GM21717 (cell line): Measurements from ENCODE around the gene RAB40B.
A peak's percentile ranks its signal among the peaks of the same experiment; 100 is the strongest.
"Not testable (repeated sequence)": the region's sequence is repeated elsewhere in the genome, so short reads cannot be mapped to it uniquely, and the experiment has no call there.

Experiments
- ATAC-seq: cut with Tn5 transposase; IDR thresholded peaks from one replicate; pipeline ENCODE4 v1.9.1; 2021; ENCODE audit warnings: mild to moderate bottlenecking, moderate library complexity; ENCODE audit not compliant: unreplicated experiment

Gene RAB40B

GRCh38 chr17:82654611-82655010 lies 43.9 kb downstream of the RAB40B start:
- not testable (repeated sequence) for ATAC-seq

DNA sequence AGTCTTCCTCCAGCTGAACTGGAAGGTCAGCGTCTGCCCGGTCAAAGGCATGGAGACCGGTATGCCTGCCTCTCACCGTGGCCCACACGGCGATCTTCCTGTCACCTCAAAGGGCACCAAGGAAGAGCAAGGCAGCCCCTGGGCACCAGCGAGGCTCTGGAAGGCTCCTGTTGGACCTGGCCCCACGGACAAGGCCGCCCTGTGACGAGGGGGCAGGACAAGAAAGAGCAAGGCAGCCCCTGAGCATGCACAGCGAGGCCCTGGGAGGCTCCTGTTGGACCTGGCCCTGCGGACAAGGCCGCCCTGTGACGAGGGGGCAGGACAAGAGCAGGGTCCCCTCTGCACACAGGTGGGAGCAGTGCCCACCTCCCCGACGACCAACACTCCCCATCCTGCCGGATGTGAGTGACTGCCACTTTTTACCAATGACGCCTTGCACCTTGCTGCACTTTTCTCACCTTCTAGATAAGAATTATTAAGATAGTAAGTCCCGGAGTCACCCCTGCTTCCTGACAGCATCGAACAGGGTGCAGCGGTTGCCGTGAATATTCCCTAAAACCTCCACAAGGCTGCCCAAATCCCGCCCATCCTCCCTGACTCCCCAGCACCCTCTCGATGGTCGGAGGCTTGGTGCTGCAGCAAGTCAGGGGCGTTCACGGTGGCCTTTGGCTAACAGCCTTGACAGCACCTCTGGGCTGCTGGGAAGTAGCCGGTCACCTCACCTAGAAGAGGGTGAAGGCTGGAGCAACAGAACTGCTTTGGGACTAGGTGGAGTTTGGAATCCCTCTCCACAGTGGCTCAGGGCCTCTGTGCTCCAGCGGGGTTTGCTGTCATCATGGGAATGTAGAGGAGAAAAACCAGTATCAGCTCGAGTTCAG lies 44.6 kb downstream of the RAB40B start:
- no peak for ATAC-seq

DNA sequence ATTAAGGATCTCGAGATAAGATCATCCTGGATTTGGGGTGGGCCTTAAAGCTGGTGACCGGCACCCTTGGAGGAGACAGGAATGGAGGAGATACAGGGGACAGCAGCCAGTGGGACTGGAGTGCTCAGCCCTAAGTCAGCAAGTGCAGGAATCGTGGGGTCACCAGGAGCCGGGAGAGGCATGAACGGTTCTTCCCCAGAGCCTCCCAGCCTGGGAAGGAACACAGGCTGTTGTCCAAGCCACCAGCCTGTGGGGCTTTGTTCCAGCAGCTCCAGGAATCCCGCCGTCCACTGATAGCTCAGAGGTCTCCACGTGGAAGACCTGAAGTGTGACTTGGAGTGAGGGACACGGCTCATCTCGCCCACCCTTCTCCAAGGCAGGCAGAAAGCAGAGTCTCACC lies 47.8 kb downstream of the RAB40B start:
- no peak for ATAC-seq

- no peak for ATAC-seq
Observed at GRCh38 chr17:82649501-82650261, 48.8 kb downstream of the RAB40B start.

- ATAC-seq, result no peak
Observed at GRCh38 chr17:82648742-82649331, 49.7 kb downstream of the RAB40B start.

GRCh38 chr17:82648165-82648668 lies 50.3 kb downstream of the RAB40B start, which contains the start of gene WDR45B:
WDR45B (minus strand) TSS chr17:82648444; CDS start chr17:82648340, 104 bp downstream.
- peak; percentile 66 for ATAC-seq

- peak; percentile 34 for ATAC-seq
Observed at GRCh38 chr17:82647593-82648164, 50.8 kb downstream of the RAB40B start.

DNA sequence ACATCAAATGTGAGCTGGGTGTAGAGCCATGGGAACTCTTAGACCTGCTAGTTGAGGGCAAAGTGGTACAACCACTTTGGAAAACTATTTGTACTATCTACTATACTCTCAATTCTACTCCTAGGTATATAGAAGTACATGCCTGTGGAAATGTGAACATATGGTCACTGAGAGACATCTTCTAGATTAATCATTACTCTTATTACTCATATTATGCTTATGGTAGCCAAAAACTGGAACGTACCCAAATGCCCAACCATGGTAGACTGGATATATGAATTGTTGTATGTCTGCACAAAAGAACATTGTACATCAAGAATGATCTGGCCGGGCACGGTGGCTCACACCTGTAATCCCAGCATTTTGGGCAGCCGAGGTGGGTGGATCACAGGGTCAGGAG lies 53.0 kb downstream of the RAB40B start:
- no peak for ATAC-seq

DNA sequence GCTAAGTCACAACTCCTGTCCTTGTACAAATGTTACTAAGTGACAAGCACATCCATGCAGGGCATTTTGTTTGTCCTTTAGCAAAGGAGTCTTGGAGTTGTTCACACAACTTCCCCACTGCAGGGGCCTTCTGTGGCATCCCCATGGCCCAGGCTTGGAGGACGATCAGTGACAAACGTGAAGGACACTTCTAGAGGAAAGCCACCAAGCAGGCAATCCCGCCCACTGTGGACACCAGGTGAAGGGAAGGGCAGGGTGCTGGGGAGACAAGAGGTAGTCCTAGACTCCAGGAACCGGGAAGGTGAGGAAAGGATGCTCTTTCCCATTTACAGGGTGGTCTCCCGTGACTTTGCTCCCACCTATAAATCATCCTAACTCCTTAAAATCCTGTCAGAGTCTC lies 54.4 kb downstream of the RAB40B start:
- ATAC-seq, result no peak

GRCh38 chr17:82642022-82642421 lies 56.5 kb downstream of the RAB40B start:
- no peak for ATAC-seq

GRCh38 chr17:82640036-82640435 lies 58.5 kb downstream of the RAB40B start:
- ATAC-seq, result no peak

GRCh38 chr17:82639628-82640027 lies 58.9 kb downstream of the RAB40B start:
- no peak for ATAC-seq

GRCh38 chr17:82638183-82638773 lies 60.2 kb downstream of the RAB40B start:
- no peak for ATAC-seq

DNA sequence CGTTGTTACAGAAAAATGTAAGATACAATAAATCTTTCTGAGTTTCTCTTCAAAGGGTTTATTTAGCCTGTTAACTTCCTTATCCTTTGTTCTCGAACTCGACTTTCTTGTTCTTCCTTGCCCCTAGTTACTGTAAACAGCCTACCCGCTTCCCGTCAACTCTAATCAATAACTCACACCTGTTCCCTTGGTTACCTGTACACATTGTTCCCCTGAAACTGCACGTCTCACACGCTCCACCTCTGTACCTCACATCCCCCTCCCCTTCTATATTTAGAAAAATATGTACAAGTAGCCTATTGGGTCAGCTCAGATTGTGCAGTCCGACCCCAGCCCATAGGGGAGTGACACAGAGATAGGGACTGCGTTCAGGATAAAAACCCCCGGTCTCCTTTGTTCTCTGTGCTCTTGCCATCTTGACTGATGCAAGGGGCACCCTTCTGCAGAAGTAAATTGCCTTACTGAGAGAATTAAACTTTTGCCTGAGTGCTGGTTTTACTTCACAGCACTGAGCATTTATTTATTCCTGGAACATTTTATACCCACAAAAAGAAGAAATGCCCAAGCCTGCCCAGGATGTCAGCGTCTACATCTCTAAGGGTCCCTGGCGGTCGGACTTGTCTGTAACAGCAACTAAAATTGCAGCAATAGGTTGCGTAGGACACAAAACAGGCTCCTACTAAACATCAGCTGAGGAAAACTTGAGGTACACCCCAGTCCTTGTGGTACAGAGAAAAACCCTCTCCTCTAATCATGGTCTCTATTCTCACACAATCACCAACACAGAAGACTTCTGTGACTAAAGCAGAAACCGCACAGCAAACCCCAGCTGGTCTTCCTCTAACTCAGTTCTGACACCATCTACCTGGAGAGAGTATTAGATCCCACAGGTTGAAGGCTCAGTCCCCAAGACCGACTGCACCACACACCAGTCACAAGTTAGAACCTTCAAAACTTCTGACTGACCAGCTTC lies 61.6 kb downstream of the RAB40B start:
- ATAC-seq, result no peak

DNA sequence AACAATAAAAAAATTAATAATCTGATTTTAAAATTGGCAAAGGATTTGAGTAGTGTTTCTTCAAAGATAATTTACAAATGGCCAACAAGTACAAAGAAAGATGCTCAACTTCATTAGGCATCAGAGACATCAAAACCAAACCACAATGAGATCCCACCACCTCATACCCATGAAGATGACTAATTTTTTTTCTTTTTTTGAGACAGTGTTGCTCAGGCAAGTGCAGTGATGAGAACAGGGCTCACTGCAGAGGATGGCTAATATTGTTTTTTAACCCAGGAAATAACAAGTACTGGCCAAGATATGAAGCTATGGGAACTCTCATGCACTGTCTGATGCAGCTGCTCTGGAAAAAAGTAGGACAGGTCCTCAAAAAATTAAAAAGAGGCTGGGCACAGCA lies 65.2 kb downstream of the RAB40B start:
- no peak for ATAC-seq

GRCh38 chr17:82632451-82632850 lies 66.0 kb downstream of the RAB40B start:
- ATAC-seq, result no peak

- no peak for ATAC-seq
Observed at GRCh38 chr17:82631544-82631943, 67.0 kb downstream of the RAB40B start.

GRCh38 chr17:82630212-82630611 lies 68.3 kb downstream of the RAB40B start:
- no peak for ATAC-seq

- no peak for ATAC-seq
Observed at GRCh38 chr17:82629748-82630147, 68.8 kb downstream of the RAB40B start.
